GM18511 (cell line): ENCODE measurements around the gene CCNA2.

Source experiments
- ATAC-seq: cut with Tn5 transposase; IDR thresholded peaks from one replicate; pipeline ENCODE4 v1.9.1; 2021; ENCODE audit warnings: mild to moderate bottlenecking, moderate library complexity; ENCODE audit not compliant: unreplicated experiment

CCNA2 gene

GRCh38 chr4:121806411-121806810 lies 17.3 kb downstream of the CCNA2 start:
- no peak for ATAC-seq

DNA sequence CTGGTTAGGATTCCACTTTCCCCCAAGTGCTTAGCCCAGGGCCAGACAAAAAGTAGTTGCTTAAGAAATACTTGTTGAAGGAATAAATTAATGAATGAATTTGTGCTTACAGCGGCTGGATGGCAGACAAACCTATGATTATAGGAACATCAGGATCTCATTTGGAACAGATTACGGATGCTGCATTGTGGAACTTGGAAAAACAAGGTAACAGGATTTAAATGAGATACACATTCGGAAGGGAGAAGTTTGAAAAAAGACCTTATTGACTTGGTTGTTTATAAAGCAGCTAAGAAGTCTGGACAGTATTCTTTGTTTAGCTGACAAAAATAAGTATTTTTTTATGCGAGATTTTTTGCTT lies 22.0 kb downstream of the CCNA2 start:
- ATAC-seq, result no peak

- ATAC-seq, result peak; percentile 88
Measured at GRCh38 chr4:121800961-121801714, 22.5 kb downstream of the CCNA2 start, which contains the start of gene EXOSC9. TSS of gene EXOSC9 (plus strand) at chr4:121801323. CDS start at chr4:121801425, 102 bp downstream.

DNA sequence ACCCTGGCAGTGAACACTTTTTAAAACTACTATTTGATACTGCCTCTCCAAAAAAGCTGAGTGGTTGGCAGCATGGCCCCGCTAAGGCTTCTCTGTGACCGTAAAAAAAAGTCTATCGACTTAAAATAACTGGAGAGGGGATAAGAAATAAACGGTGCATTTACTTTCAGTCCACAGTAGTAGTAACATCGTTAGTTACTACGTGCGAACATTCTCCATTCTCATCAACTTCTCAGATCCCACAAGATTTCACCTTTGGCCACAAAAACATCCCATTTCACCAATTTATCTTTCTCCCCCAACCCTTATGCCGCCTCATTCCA lies 23.1 kb downstream of the CCNA2 start:
- peak; percentile 35 for ATAC-seq

GRCh38 chr4:121799867-121800501 lies 23.7 kb downstream of the CCNA2 start:
- no peak for ATAC-seq

- no peak for ATAC-seq
Measured at GRCh38 chr4:121799208-121799823, 24.4 kb downstream of the CCNA2 start.

- ATAC-seq, result no peak
Measured at GRCh38 chr4:121796283-121796682, 27.4 kb downstream of the CCNA2 start.

DNA sequence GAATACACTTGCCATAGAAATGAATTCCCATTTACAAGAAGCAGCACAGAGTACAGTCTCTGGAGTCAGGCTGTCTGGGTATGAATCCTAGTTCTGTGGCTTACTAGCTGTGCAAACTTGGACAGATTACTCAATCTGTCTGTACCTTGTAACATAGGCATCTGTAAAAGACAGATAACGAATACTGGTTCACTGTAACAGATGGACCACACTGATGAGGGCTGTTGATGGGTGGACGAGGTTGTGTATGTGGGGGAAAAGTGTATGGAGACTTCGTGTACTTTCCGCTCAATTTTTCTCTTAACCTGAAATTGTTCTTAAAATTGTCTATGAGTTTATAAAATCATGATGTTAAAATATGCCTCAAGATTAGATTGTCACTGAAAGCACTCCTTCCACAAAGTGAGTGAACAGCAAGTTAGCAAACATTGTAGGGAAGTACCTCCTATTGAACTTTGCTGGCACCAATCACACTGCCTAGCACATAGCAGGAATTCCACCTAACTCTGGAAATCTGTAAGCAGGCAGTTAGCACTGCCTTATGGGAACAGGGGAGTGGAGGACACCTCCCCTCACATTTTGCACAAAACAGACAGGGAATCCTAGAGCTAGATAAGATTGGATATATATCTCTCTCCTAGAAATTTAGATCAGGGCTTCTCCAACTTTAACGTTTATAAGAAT lies 29.0 kb downstream of the CCNA2 start:
- no peak for ATAC-seq

DNA sequence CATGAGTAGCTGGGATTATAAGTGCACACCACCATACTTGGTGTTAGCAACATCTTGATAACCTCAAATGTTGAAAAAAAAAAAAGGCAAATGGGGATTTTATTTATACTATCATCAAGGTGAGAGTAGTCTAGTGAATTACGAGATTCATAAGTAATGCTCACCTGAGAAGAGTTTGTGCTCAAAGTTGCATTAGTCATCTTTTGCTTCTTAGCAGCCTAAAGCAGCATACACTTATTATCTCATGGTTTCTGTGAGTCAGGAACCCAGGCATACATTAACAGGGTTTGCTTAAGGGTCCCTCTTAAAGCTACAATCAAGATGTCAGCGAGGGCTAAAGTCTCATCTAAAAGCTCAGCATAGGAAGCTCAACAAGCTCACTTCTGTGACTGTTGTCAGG lies 30.7 kb downstream of the CCNA2 start:
- ATAC-seq, result no peak

DNA sequence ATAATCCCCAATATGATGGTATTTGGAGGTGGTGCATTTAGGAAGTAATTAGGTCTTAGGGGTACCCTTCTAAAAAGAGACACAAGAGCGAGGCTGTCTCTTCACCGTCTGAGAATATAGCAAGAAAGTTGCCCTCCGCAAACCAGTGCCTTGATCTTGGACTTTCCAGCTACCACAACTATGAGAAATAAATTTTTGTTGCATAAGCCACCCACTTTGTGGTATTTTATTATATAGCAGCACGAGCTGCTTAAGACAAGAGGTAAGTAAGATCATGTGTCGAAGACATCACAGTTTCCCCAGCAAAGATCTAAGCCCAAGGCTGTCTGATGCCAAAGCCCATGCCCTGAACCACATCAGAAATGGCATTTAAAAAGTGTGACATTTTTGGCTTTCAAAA lies 32.2 kb downstream of the CCNA2 start:
- ATAC-seq, result no peak

DNA sequence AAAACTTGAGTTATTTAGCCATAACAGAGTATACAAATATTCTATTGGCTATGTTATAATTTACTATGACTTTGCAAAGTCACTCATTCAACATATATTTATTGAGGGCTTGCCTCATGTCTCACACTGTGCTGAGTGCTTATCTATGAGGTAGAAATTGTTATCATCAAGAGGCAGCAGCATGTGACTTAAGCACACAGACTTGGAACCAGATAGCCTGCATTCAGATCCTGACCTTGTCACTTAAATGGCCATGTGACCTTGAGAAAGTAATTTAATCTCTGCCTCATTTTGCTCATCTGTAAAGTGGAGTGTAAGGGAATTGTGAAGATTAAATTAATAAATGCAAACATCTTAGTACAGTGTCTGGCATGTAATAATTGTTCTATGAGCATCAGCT lies 32.7 kb downstream of the CCNA2 start:
- no peak for ATAC-seq

GRCh38 chr4:121789960-121790829 lies 33.5 kb downstream of the CCNA2 start:
- ATAC-seq, result no peak

- no peak for ATAC-seq
Measured at GRCh38 chr4:121789455-121789854, 34.2 kb downstream of the CCNA2 start.

GRCh38 chr4:121788896-121789295 lies 34.8 kb downstream of the CCNA2 start:
- ATAC-seq, result peak; percentile 93

DNA sequence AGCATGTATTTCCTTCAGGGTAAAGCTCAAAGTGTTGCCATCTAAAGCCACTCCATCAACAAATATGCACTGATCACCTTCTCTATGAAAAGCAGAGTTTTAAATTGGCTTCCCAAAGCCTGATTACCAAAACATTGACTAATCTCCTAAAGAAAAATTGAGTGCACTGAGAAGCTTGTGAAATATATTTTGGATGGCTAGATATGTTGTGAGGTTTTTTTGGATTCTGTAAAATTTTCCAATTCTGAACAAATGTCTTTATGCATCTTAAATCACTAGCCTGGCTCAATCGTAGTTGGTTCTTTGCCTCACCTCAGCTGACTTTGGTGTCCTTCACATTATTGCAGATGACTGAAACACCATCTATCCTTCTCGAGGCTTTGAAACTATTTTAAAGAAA lies 37.5 kb downstream of the CCNA2 start:
- ATAC-seq, result no peak

- ATAC-seq, result no peak
Measured at GRCh38 chr4:121785479-121785878, 38.2 kb downstream of the CCNA2 start.

GRCh38 chr4:121784975-121785374 lies 38.7 kb downstream of the CCNA2 start:
- ATAC-seq, result no peak

- no peak for ATAC-seq
Measured at GRCh38 chr4:121784401-121784800, 39.3 kb downstream of the CCNA2 start.

DNA sequence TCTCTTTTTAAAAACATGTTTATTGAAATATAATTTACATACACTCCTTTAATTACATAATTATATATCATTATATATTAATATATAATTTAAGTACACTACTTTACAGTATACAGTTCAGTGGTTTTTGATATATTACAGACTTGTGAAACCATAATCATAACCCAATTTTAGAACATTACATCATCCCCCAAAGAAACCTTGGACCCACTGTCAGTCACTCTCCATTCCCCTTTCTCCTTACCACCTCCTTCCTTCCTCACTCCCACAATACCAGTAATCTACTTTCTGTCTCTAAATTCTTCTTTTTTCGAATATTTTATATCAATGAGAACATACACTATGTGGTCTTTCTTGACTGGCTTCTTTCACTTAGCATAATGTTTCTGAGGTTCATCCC lies 40.5 kb downstream of the CCNA2 start:
- no peak for ATAC-seq

DNA sequence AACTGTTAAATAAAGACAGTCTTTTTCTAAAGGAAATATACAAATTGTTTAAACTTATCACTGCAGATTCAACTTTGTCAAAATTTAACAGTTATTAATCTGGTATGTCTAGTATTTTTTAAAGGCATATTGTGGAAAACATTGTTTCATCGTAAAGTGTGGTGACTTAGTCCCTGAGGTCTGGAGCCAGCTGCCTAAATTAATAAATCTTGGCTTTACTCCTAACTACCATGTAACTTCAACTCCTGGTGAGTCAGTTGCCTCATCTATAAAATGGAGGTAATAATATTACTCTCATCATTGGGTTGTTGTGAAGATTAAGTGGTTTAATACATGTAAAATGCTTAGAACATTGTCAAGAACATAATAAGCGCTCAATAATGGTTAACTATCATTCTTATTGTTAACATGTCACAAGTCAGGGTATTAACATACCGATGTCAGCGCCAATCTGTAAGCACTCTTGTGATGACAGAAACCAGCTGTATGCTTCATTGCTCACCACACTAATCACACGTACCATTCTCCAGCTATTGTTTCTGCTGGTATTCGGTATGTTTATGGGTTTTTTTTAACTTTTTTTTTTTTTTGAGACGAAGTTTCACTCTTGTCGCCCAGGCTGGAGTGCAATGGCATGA lies 44.6 kb downstream of the CCNA2 start:
- ATAC-seq, result no peak
